Measurements from ENCODE around the gene ANKS6. TPM values are rescaled to one million over a fixed set of nuclear protein-coding genes. Genes with fewer than 3 reads are reported as not detected.
"Not testable (repeated sequence)": the region's sequence is repeated elsewhere in the genome, so short reads cannot be mapped to it uniquely, and the experiment has no call there.

The ANKS6 gene
- total and polyA plus RNA-seq, 5 donors: 3.6 to 7.9 (median 5.6) TPM

- Histone ChIP-seq H3K27me3 (ENCODE audit: control insufficient read depth, insufficient read depth) (no peaks in the 10 kb centered on the region), H3K27ac (ENCODE audit: low read length) (no peak overlapping the region), H3K4me3 (ENCODE audit: low read length) (no peak overlapping the region), H3K4me1 (ENCODE audit: control insufficient read depth, insufficient read depth, low read length) (no peaks in the 10 kb centered on the region), H3K9me3 (ENCODE audit: control insufficient read depth, low read length) (no peaks in the 10 kb centered on the region)
- DNase-seq (no peak), ATAC-seq (no peak)
- 88% methylated on average over 3 of the region's 3 CpGs for WGBS
- intact Hi-C loops (cut with DNase I): no loop called here
Measured at GRCh38 chr9:98691890-98692289, 104.5 kb downstream of the ANKS6 start.

GRCh38 chr9:98690686-98691085 is 105.7 kb downstream of the ANKS6 start:
- H3K4me3 ChIP-seq (ENCODE audit: low read length): no peak overlapping the region
- ATAC-seq (no peak), DNase-seq (no peak)
- intact Hi-C loops (cut with DNase I): no loop called here
- H3K27me3 ChIP-seq (ENCODE audit: control insufficient read depth, insufficient read depth): no peaks in the 10 kb centered on the region
- no peaks in the 10 kb centered on the region for H3K4me1 ChIP-seq (ENCODE audit: control insufficient read depth, insufficient read depth, low read length)
- WGBS: 74% methylated on average over 1 of the region's 1 CpG
- no peak overlapping the region for H3K27ac ChIP-seq (ENCODE audit: low read length)
- H3K9me3 ChIP-seq (ENCODE audit: control insufficient read depth, low read length): no peaks in the 10 kb centered on the region

DNA sequence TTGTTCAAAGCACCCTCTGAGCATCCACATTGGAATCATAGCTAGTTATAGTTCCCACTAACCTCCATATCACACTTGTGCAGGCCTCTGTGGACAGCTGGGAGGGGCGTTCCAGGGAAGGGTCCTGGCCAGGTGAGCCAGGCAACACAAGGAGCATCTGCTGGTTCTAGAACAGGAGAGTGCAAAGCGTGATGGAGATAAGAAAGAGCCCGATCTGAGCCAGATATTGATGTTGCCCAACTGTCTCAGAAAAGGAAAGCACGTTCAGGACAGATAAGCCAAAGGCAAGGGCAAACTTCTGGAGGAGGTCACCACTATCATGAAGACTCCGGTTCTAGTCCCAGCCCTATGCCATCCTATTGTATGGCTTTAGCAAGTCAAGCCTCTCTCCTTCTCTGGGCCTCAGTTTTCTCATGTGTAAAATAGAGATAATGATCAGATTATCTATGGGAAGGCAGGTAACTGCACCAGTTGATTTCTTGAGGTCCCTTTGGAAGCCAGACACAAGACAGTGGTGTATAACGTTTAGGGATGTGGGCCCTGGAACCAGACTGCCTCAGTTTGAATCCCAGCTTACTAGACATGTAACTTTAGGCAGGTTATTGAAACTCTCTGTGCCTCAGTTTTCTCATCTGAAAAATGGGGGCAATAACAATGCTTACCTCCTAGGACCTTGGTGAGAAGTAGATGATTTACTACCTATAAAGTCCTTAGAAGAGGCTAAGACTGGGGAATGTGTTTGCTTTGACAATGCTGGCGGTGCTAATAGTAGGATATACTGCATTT is 107.5 kb downstream of the ANKS6 start:
- no peaks in the 10 kb centered on the region for H3K9me3 ChIP-seq (ENCODE audit: control insufficient read depth, low read length)
- no peaks in the 10 kb centered on the region for H3K4me1 ChIP-seq (ENCODE audit: control insufficient read depth, insufficient read depth, low read length)
- intact Hi-C loops (cut with DNase I): no loop called here
- ATAC-seq (no peak), DNase-seq (no peak)
- 71% methylated on average over 7 of the region's 7 CpGs for WGBS
- no peaks in the 10 kb centered on the region for H3K27me3 ChIP-seq (ENCODE audit: control insufficient read depth, insufficient read depth)
- H3K27ac ChIP-seq (ENCODE audit: low read length): no peak overlapping the region
- no peak overlapping the region for H3K4me3 ChIP-seq (ENCODE audit: low read length)

- Histone ChIP-seq H3K4me3 (ENCODE audit: low read length) (no peak overlapping the region), H3K27ac (ENCODE audit: low read length) (no peak overlapping the region), H3K4me1 (ENCODE audit: control insufficient read depth, insufficient read depth, low read length) (no peaks in the 10 kb centered on the region), H3K9me3 (ENCODE audit: control insufficient read depth, low read length) (no peaks in the 10 kb centered on the region), H3K27me3 (ENCODE audit: control insufficient read depth, insufficient read depth) (no peaks in the 10 kb centered on the region)
- DNase-seq: no peak
- intact Hi-C loops (cut with DNase I): no loop called here
- 89% methylated on average over 1 of the region's 1 CpG for WGBS
- no peak for ATAC-seq
Measured at GRCh38 chr9:98687911-98688310, 108.4 kb downstream of the ANKS6 start.

GRCh38 chr9:98686961-98687855 is 109.1 kb downstream of the ANKS6 start:
- 59% methylated on average over 7 of the region's 7 CpGs for WGBS

GRCh38 chr9:98684816-98685215 is 111.5 kb downstream of the ANKS6 start:
- H3K27ac ChIP-seq (ENCODE audit: low read length); H3K4me1 ChIP-seq (ENCODE audit: control insufficient read depth, insufficient read depth, low read length); DNase-seq; ATAC-seq; H3K27me3 ChIP-seq (ENCODE audit: control insufficient read depth, insufficient read depth); H3K4me3 ChIP-seq (ENCODE audit: low read length); H3K9me3 ChIP-seq (ENCODE audit: control insufficient read depth, low read length); intact Hi-C loops (cut with DNase I): not testable (repeated sequence)
- 83% methylated on average over 2 of the region's 2 CpGs for WGBS

More at GRCh38 chr9:98686961-98687855, 109.1 kb downstream of the ANKS6 start:
- DNase-seq: no peak
- no peaks in the 10 kb centered on the region for H3K4me1 ChIP-seq (ENCODE audit: control insufficient read depth, insufficient read depth, low read length)
- intact Hi-C loops (cut with DNase I): no loop called here
- no peak overlapping the region for H3K4me3 ChIP-seq (ENCODE audit: low read length)
- no peak overlapping the region for H3K27ac ChIP-seq (ENCODE audit: low read length)
- no peaks in the 10 kb centered on the region for H3K9me3 ChIP-seq (ENCODE audit: control insufficient read depth, low read length)
- ATAC-seq: no peak
- H3K27me3 ChIP-seq (ENCODE audit: control insufficient read depth, insufficient read depth): no peaks in the 10 kb centered on the region

Other genes with a start within 250 kb of the ANKS6 start
- not detected for gene GABBR2, start 87.6 kb downstream of the ANKS6 start, total RNA-seq
- gene GABBR2, start 87.6 kb downstream of the ANKS6 start, polyA plus RNA-seq: not detected
- gene GALNT12, start 11.1 kb upstream of the ANKS6 start, total RNA-seq: 1 to 10 TPM in 1 of 4 donors, under 1 TPM in 3; 0.68 to 1.3 (median 0.92) TPM
- 0.29 TPM for gene GALNT12, start 11.1 kb upstream of the ANKS6 start, polyA plus RNA-seq
- 10 to 100 TPM; 34.7 to 87.1 (median 63.5) TPM for gene COL15A1, start 147.4 kb upstream of the ANKS6 start, total RNA-seq
- 22.5 TPM for gene COL15A1, start 147.4 kb upstream of the ANKS6 start, polyA plus RNA-seq